ENCODE data around the gene RAB7B.
"Not testable (repeated sequence)": the region's sequence is repeated elsewhere in the genome, so short reads cannot be mapped to it uniquely, and the experiment has no call there.

Gene RAB7B, protein sequence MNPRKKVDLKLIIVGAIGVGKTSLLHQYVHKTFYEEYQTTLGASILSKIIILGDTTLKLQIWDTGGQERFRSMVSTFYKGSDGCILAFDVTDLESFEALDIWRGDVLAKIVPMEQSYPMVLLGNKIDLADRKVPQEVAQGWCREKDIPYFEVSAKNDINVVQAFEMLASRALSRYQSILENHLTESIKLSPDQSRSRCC

DNA sequence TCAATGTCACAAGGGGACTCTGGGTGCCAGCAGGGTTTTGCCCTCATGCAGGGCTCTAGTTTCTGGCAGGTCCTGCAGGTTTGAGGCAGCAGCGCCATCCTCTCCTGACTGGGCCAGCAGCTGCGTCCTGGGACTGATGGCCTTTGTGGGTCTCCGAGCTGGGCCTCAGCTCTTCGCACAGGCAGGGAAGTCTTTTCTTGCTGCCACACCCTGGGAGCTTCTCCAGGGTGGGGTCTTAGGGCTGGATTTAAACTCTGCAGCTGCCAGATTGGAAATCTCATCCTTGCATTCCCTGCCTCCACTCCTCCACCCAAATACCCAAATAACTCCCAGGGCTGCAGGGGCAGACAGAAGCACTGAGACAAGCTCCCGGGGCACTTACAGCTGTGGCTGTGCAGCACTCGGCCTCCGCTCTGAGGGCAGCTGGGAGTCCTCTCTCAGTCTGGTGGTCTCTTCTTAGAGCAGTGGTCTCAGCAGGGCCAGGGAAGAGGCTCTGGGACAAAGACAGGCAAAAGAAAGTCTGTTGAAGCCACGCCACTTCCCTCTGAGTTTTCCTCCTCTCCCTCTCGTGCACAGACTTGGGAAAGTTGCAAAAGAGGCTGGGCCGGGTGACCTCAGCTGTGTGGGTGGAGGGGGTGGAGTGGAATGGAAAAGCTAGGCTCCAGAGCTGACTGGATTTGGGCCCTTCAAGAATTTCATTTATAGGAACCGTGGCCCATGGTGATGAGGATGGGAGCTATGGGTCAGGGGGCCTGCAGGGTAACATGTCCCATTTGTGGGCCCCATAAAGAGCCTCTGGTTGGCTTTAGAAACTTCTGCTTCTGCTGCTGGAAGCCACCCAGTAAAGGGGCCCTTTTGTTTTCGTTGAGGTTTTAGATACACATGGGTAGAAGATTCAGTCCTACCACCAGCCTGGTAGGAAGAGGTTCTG is at the start of gene RAB7B:
RAB7B (minus strand) TSS at position 525 of the 931 bp plus-strand sequence. CDS start 9,260 bp downstream, outside the sequence.
- DNase-seq (ENCODE audit: low read depth): no peak

DNA sequence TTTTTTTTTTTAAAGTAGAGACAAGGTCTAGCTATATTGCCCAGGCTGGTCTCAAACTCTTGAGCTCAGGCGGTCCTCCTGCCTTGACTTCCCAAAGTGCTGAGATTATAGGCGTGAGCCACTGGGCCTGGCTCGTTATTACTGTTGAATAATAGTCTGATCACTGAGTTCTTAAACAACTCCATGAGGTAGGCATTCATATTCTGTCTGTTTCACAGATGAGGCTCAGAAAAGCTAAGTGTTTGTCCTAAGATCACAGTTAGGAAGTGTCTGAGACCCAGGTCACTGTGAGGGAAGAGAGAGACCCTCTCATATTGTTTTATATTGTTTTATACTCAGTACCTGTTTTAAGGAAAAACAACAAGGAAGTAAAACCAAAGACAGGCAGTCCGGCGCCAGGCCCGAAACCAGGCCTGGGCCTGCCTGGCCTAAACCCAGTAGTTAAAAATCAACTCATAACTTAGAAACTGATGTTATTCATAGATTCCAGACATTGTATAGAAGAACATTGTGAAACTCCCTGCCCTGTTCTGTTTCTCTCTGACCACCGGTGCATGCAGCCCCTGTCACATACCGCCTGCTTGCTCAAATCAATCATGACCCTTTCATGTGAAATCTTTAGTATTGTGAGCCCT is 49.2 kb upstream of the RAB7B start:
- not testable (repeated sequence) for DNase-seq (ENCODE audit: low read depth)

DNA sequence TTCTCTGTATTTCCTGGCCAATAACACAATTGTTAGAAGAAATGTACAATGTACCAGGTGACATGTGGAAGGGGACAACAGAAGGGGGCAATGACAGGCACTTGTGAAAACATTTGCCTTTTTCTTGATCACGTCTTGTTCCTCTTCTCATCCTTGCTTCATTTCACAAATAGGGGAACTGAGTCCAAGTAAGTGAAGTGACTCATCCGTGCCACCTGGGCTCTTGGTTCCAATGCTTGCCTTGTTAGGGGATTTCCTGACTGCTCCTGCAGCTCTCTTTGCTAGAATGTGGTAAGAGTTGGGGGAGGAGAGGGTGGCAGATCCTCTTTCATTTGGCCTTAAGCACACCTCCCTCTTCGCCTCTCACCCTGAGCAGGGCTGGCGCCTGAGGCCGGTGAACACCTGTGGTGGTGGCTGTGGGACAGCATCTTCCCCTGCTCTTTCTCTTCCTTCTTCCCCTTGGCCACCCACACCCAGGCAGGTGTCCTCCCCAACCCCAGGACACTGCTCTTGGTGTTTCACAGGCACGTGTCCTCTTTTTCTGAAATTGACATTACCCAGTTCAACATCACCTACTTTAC is 47.5 kb upstream of the RAB7B start:
- peak; percentile 8 for DNase-seq (ENCODE audit: low read depth)

DNA sequence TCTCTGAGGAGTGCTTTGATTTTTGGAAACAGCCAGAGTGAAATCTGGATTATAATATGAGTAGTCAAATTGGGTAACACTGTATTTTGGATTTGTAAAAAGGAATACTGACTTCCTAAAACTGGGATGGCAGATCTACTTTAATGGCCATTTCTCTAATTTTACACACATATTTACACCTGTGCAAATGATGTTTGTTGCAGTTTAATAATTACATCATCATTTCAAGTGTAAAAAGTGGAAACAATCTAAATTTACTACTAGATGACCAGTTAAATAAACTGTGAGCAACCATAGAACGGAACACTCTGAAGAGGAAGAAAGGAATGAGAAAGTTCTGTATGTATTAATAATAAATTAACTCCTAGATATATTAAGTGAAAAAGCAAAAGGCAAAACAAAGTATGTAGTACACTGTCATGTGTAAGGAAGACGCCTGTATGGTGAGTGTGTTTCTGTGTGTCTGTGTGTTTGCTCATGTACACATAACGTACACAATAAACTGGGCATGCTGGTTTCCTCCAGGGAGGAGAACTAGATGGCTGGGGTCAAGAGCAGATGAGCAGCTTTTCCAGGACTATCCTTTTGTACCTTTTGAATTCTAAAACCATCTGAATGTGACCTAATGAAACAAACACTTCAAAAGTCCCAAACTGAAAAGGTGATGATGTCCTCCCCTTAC is 46.9 kb upstream of the RAB7B start:
- DNase-seq (ENCODE audit: low read depth): no peak

DNA sequence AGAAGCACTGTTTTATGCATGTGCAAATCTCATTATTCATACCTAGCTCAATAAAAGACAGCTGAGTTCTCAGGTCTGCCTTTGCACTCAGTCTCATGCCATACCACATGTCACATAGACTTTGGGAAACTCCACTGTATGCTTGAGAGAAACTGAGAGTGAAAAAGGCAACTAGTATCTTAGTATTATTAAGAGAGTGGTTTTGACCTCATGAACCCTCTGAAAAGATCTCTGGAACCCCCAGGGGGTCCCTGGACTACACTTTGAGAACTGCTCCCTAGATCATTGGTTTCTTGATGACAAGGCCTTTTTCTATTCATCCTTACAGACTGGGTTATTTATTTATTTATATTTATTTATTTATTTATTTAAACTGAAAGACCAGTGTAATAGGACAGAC is 46.1 kb upstream of the RAB7B start:
- DNase-seq (ENCODE audit: low read depth): no peak

DNA sequence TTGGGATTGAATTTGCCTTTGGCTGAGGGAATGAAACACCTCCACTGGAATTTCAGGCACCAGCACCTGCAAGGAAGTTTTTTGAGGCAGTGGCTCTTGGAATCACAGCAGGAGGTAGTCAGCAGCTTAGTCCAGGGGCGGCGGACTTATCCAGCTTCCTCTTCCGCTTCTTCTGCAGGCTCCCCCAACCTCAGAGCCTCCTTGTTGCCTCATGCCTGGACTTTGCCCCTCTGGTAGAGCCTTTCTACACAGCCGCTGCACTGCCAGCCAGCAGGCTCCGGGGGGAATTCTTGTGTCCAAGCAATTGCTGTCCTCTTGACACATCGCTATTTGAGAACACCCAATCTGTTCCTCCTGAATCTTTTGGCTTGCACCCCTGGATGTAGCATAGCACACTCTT is 45.4 kb upstream of the RAB7B start:
- no peak for DNase-seq (ENCODE audit: low read depth)

DNA sequence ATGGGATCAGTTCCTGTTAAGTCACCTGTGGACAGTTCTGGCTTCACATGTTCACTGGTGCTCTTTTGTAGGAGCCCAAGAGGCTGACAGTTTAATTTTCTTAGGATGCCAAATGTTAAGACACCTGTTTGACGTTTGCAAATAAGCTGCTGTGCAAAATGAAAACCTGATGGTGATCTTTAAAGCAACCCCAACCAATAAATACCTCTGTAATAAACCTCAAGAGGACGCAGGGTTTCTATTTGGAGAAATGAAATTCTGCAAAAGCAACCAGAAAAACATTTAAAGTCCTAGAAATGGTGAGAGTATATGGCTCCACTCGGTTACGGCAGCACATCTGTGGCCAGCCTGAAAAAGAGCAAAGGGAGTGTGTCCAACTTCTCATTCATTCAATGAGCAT is 44.1 kb upstream of the RAB7B start:
- no peak for DNase-seq (ENCODE audit: low read depth)

DNA sequence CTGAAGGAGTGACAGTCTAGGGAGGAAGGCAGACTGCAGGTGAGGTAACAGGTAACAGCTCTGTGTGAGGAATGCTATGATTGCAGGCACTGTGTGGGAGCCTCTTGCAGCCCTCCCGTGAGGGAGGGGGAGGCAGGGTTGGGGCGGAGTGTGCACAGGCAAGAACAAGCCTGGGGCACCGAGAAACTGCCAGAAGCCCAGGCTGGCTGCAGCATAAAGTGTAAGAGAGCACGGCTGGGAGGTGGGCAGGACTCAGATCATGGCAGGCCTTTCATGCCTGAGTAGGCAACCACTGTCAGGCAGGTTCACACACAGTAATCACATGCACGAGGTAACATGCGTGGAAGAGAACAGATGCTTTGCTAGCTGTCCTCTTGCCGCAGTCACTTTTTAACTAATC is 38.4 kb upstream of the RAB7B start:
- DNase-seq (ENCODE audit: low read depth): no peak

DNA sequence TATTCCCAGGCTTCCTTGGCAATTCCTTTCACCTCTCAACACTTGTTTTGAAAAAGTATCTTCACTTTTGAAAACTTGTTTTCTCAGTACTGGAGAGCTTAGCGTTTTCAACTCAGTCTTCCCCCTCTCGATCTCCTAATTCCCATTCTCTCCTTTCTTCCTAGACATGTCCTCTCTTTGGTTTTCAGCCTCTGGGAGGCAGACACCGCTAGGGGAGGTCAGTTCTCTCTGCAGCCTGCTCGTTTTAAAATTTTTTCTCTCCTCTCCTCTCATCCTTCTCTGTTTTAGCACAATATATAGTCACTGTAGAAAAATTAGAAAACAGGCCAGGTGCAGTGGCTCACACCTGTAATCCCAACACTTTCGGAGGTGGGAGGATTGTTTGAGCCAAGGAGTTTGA is 37.1 kb upstream of the RAB7B start:
- DNase-seq (ENCODE audit: low read depth): no peak

DNA sequence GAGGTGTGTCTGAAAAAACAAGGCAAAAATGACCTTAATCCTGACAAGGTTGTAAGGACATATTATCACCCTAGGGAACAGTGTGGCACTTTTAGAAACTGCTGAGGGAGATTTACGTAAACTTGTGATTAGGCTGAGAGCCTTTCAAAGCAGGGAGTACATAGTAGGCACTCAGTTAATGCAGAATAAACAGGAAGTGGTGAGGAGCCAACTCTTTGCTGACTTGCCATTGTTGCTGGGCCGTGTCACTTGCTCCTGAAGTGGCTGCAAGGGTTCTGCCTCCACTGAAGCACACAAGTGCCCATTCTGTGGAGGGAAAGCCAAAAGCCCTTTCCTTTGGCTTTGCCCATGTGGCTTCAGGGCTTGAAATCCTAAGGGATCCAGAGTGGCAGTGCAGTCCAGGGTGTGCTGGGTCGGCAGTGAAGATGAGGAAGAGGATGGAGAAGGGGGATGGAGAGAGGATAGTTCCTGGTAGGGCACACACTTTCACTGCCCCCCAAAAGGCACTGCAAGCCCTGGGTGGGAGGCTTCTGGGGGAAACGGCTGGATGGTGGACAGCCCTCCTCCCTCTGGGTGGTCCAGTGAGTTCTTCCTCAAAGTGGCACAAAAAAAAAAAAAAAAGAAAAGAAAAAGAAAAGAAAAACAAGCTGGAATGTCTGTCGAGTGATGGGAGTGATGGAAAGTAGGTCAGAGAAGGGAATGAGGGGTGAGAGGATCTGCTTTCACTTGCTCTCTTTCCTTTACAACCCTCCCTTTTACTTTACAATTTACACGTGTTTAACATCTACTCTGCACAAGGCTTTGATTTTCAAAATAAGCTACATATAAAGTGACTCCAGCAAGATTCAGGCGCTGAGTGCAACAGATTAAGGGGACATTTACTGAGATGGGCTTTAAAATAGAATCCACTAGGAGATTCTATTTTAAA is 36.1 kb upstream of the RAB7B start:
- no peak for DNase-seq (ENCODE audit: low read depth)

DNA sequence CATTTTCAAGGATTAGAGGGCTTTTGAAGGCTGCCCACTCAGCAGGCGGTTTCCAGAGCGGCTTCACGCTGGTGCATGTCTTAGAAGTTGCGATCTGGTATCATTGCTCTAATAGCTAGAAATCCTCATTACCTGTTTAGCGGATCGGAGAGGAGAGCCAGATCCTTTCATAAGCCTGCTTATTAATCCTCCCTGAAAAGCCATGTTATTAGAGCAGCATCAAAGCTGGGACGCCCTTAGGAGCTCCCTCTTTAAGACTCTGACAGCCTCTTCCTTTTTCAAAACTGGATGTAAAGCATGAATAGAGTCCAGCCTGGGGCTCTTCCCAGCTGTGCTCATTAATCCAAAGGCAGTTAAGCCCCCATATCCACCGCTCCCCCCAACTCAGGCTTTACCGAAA is 34.4 kb upstream of the RAB7B start:
- DNase-seq (ENCODE audit: low read depth): no peak

DNA sequence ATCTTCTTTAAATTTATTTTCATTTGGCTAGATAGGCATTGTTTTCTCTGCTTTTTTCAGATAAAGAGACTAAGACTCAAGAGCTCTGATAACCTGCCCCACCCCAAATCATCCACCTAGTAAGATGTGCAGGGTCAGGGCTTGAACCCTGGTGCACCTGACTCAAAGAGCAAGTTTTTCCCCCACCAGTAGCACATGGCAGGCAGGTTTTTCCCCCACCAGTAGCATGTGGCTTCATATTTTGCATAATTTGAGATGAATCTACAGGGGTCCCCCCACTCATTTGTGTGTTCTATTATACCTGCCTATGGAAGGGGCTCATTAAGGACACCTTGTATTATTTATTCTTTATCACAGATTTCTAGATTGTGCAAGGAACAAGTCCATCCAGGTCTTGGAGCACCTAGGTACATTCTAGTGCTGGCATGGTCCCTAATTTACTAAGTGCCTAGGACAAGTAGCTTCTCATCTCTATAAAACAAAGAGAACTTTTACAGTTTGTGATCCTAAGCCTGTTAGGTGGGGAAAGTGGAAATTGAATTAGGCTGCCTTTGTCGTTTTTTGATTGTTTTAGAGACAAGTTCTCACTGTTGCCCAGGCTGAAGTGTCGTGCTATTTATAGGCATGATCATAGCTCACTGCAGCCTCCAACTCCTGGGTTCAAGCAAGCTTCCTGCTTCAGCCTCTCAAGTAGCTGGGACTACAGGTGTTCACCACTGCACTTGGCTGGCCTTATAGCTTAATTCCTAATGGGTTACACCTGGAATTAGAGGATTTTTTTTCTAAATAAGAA is 33.7 kb upstream of the RAB7B start:
- no peak for DNase-seq (ENCODE audit: low read depth)

DNA sequence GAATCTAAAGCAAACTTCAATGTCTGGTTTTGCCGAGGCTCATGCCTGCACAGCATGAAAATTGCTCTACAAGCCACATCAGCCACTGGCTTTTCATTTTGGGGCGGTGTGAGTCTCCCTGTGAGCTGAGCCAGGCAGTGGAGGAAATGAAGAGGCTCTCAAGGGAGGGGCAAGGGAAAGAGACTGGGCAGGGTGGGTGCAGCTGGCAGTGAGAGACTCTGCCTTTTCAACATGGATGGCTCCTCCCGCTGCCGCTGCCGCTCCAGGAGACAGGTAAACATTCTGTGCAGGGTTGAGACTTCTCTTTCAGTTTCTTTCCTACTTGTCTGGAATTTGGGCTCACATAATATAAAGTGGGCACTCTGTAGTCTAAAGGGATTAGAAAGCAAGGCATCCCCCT is 31.8 kb upstream of the RAB7B start:
- no peak for DNase-seq (ENCODE audit: low read depth)

DNA sequence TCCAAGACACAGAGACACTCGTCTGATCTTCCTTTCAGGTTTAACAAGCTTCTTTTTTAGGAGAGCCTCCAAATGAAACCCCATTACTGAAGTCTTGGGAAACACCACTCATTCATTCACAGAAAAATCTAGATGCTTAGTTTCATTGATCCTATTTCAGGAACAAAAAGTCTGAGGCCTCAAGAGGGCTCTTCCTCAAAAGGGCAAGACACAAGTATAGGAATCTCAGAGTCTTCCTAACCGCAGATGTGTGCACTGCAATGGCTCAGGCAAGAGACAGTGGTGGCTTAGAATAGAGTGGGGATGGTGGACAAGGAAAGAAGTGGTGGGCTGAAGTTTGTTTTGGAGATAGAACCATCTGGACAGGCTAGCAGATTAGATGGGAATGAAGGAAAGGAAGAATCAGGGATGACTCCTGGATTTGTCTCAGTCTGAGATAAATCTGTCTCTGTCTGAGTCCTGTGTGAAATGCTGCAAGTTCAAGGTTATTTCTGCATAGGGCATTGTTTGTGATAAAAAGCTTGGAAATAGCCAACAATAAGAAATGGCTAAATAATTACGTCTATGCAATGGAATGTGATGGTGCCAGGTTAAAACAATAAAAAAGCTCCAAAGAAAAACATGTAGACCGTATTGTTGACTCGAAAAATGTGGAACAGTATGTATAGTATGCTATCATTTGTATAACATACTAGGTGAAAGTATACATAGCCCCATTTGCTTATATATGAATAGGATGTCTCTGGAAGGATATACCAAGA is 29.4 kb upstream of the RAB7B start:
- DNase-seq (ENCODE audit: low read depth): no peak

DNA sequence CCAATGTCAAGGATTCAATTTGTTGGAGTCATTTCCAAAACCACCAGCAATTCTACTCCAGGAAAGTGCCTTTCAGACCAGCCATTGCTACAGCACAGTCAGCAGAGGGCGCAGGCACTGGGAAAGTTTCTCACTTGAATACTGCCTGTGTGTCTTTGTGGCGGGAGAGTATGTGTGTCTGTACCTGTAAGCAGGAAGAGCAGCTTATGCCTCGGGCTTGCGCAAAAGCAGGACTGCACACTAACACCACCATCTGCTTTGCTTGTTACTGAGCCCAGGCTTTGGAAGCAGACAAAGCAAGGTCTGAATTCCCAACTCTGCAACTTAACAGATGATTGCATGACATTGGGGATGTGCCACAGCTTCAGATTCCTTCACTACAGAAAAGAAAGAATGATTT is 27.5 kb upstream of the RAB7B start:
- DNase-seq (ENCODE audit: low read depth): peak; percentile 51

DNA sequence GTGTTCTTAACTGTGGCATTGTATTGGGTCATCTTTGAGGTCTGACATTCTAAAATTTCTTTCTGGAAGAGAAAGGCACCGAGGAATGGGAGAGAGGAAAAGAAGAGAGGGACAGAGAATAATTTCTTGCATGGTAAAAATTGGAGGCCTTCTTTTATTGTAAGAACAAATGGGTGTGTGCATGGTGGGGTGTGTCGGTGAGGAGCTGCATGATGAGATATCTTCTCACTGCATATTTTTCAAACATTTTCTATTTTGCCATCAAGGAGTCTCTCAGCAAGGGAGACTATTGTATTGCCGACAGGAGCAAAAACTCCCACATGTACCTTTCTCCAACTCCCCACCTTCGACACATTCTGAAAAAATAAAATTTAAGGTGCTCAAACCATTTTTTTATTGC is 27.0 kb upstream of the RAB7B start:
- no peak for DNase-seq (ENCODE audit: low read depth)

DNA sequence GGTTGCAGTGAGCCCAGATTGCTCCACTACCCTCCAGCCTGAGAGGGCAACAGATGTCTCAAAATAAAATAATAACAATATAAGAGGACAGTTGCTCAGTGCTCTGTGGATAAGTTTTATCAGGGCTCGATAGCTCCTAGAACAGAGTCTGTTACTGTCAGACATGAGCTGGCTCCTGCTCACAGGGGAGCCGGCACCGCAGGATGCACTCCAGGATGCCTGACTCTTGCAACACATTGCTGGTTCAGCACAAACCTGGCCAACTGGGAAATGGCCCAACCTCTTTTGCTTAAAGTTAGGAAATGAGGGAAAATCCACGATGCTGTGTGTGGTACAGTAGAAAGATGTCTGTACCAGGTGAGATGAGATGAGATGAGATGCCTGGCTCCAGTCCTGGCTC is 26.3 kb upstream of the RAB7B start:
- no peak for DNase-seq (ENCODE audit: low read depth)

DNA sequence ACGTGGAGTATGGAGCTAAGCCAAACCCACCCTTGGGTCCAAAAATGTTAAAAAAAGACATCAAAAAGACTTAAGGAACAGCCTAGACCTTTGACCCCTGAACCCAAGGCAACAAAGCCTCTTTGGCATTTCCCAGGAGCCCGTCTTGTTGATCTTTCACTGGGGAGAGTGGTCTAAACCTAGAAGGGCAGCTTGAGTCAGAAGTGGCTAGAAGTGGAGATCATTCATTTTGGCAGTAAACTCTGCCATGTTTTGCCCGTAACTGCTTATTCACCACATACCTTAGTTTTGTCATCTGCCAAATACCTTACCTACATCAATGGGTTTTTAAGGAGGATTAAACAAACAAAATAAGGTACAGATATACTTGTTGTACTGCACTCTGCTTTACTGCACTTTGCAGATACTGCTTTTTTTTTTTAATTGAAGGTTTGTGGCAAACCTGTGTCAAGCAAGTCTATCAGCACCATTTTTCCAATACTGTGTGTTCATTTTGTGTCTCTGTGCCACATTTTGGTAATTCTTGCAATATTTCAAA is 22.2 kb upstream of the RAB7B start:
- no peak for DNase-seq (ENCODE audit: low read depth)

DNA sequence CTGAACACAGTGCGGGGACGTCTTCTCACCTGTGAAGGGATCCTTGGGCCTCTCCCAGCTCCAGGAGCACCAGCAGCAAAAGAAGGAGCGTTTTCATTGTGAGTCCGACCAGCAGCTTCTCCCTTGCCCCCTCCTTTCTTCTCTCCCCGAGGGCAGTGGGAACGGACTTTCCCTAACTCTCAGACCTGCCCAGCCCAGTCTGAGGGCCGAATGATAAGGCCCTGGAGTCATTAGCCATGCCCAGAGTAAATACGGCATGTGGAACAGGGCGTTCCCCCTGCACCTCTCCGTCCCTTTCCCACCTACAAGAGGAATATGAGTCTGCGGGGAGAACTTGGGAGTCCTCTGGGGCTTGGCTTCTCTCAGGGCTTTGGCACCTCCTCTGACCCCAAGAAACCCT is 20.5 kb upstream of the RAB7B start, which contains the start of gene CTSE:
CTSE (minus strand) TSS at position 201 of the 400 bp plus-strand sequence; CDS start at position 97, 104 bp downstream.
- no peak for DNase-seq (ENCODE audit: low read depth)
